ENCODE measurements around the gene ZNF385C. TPM values are rescaled to one million over a fixed set of nuclear protein-coding genes. Genes with fewer than 3 reads are reported as not detected.

Gene ZNF385C
- total RNA-seq, 1 experiment from 2014 or later = 1.1 TPM

- Histone ChIP-seq H3K4me1 (ENCODE audit: control insufficient read depth in 1 of 2, insufficient read depth in 2 of 2, low read length in 2 of 2) (peaks cover 12 to 29% of the 10 kb centered on the region in 2 experiments), H3K27ac (ENCODE audit: low read depth, low read length) (no peak overlapping the region), H2AFZ (ENCODE audit: low read depth, low read length, poor library complexity, severe bottlenecking) (no peak overlapping the region), H3K36me3 (ENCODE audit: control insufficient read depth in 1 of 2, insufficient read depth in 2 of 2, low read length in 2 of 2) (peaks cover 19 to 25% of the 10 kb centered on the region in 2 experiments), H3K9me3 (ENCODE audit: control insufficient read depth in 1 of 2, insufficient read depth in 1 of 2, low read depth in 1 of 2, low read length in 2 of 2) (no peaks in the 10 kb centered on the region), H3K4me3 (replicated peaks in 1 of 2; ENCODE audit: low read depth in 1 of 2, low read length in 2 of 2) (no peak overlapping the region), H3K27me3 (ENCODE audit: insufficient read depth, low read length) (no peaks in the 10 kb centered on the region), H3K79me2 (ENCODE audit: insufficient read depth, low read length) (peaks cover 65% of the 10 kb centered on the region), H3K4me2 (ENCODE audit: low read length) (no peak overlapping the region), H3K9me2 (ENCODE audit: insufficient read depth) (no peaks in the 10 kb centered on the region), H4K20me1 (ENCODE audit: insufficient read depth) (peaks cover 13% of the 10 kb centered on the region; the same call in 1 of the 2 replicates), H3K9ac (ENCODE audit: low read length) (no peak overlapping the region)
- TF ChIP-seq FOSL1 (IDR thresholded peaks at IDR 0.05; ENCODE audit: low read depth) (no peak), TCF7L2 (IDR thresholded peaks at IDR 0.05; ENCODE audit: borderline replicate concordance, extremely low read depth, insufficient read depth, insufficient read length) (no peak), EGR1 (IDR thresholded peaks at IDR 0.05; ENCODE audit: low read depth) (no peak), POLR2A (IDR thresholded peaks at IDR 0.05; ENCODE audit: borderline replicate concordance, extremely low read depth, insufficient read depth, insufficient read length) (no peak), SIN3A (IDR thresholded peaks at IDR 0.05; ENCODE audit: low read depth) (no peak), REST (IDR thresholded peaks at IDR 0.05; ENCODE audit: low read depth) (no peak), EZH2 (IDR thresholded peaks at IDR 0.05) (no peak), SRF (IDR thresholded peaks at IDR 0.05; ENCODE audit: low read depth) (no peak), JUND (IDR thresholded peaks at IDR 0.05) (no peak), YY1 (IDR thresholded peaks at IDR 0.05; ENCODE audit: extremely low read depth, insufficient replicate concordance, low read depth, low read length) (no peak), EZH2phosphoT487 (IDR thresholded peaks at IDR 0.05; ENCODE audit: borderline replicate concordance) (no peak), POLR2AphosphoS5 (IDR thresholded peaks at IDR 0.05; ENCODE audit: low read depth, low read length) (no peak), CEBPB (IDR thresholded peaks at IDR 0.05; ENCODE audit: low read depth) (no peak), SP1 (IDR thresholded peaks at IDR 0.05; ENCODE audit: low read depth) (no peak), ZFX (IDR thresholded peaks at IDR 0.05) (no peak), ELF1 (IDR thresholded peaks at IDR 0.05; ENCODE audit: borderline replicate concordance, low read depth) (no peak), RAD21 (IDR thresholded peaks at IDR 0.05; ENCODE audit: low read depth) (no peak)
- TF ChIP-seq, protein P1, sequence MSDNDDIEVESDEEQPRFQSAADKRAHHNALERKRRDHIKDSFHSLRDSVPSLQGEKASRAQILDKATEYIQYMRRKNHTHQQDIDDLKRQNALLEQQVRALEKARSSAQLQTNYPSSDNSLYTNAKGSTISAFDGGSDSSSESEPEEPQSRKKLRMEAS (IDR thresholded peaks at IDR 0.05) = no peak
- intact Hi-C loops (cut with micrococcal nuclease) = no loop called here
- ChIA-PET RAD21 (ENCODE audit: low non-redundant PET in 1 of 2, low total read pairs in 2 of 2, uncharacterized antibody in 2 of 2, unreplicated experiment in 2 of 2) (no interaction called here), CTCF (no interaction called here), POLR2A (interaction anchor here (1.3 kb wide), 1 partner anchor 18 kb away, joined by 3 read pairs; the partner anchor contains the start of gene NKIRAS2)
- ATAC-seq = no peak
- no peak for DNase-seq (ENCODE audit: low read depth, low spot score)
- no TSS peak for BruUV-seq (replicated peaks)
These were observed 96.5 kb downstream of the ZNF385C start for GRCh38 chr17:42001729-42002128.
